GM19099 (cell line): ENCODE results near the gene MKNK1.

Experiments
- POLR2A ChIP-seq: IDR thresholded peaks from 3 replicates; pipeline ENCODE4 v1.6.1; 2011; ENCODE audit warnings: low read depth; ENCODE audit not compliant: insufficient read length; ENCODE audit errors: extremely low read depth

MKNK1 gene

GRCh38 chr1:46530791-46531409 lies 73.2 kb downstream of the MKNK1 start:
- TF ChIP-seq POLR2A: no peak

DNA sequence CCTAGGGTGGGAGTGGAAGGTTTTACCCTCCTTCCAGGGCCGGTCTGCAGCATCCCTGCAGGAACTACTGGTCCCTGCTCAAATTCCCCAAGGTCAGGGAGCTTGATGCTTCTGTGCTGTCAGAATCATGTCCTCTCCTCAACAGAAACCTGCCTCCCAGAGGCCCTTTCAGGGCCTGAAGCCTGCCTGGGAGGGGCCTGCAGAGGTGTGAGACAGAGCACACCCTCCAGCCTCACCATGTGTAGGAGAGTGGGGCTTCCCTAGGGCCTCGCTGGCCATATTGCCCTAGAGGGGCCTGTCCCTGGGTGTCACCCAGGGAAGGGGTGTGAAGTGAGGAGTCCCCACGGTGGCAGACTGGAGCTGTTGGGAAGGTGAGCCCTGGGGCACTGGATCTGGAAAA lies 73.8 kb downstream of the MKNK1 start:
- TF ChIP-seq POLR2A: no peak

- TF ChIP-seq POLR2A: no peak
Measured at GRCh38 chr1:46529031-46529630, 74.9 kb downstream of the MKNK1 start.

- TF ChIP-seq POLR2A: no peak
Measured at GRCh38 chr1:46528297-46528955, 75.6 kb downstream of the MKNK1 start.

GRCh38 chr1:46527474-46528296 lies 76.4 kb downstream of the MKNK1 start:
- no peak for TF ChIP-seq POLR2A

- no peak for TF ChIP-seq POLR2A
Measured at GRCh38 chr1:46526691-46527291, 77.3 kb downstream of the MKNK1 start.

- TF ChIP-seq POLR2A: no peak
Measured at GRCh38 chr1:46526013-46526690, 77.9 kb downstream of the MKNK1 start.

GRCh38 chr1:46525253-46525983 lies 78.7 kb downstream of the MKNK1 start:
- no peak for TF ChIP-seq POLR2A

- no peak for TF ChIP-seq POLR2A
Measured at GRCh38 chr1:46524843-46525242, 79.2 kb downstream of the MKNK1 start.

GRCh38 chr1:46523496-46524353 lies 80.3 kb downstream of the MKNK1 start:
- TF ChIP-seq POLR2A: no peak

- TF ChIP-seq POLR2A: no peak
Measured at GRCh38 chr1:46522969-46523320, 81.1 kb downstream of the MKNK1 start.

- no peak for TF ChIP-seq POLR2A
Measured at GRCh38 chr1:46522184-46522968, 81.7 kb downstream of the MKNK1 start.
